A549 (cell line): ENCODE measurements around the gene CDA.

Source experiments
- CHD4 ChIP-seq: fragments of 200-600 bp; sonication (generic); IDR thresholded peaks from 2 replicates; pipeline ENCODE4 v1.6.1; 2016; ENCODE audit warnings: antibody characterized with exemption, mild to moderate bottlenecking, borderline replicate concordance
- CTCF ChIP-seq: fragments of >200 bp; sonication (Bioruptor Twin); formaldehyde crosslinking; IDR thresholded peaks from 3 replicates; pipeline ENCODE4 v1.5.1; 2016
- EP300 ChIP-seq, 2 experiments: fragments of >200 bp; sonication (Bioruptor Twin); formaldehyde crosslinking; IDR thresholded peaks; 2 replicates in 1 of 2; 3 replicates in 1 of 2; pipeline ENCODE4 v1.6.1; 2016 to 2017
- HES2 ChIP-seq: fragments of >200 bp; sonication (Bioruptor Twin); formaldehyde crosslinking; IDR thresholded peaks from 2 replicates; pipeline ENCODE4 v1.6.1; 2016
- POLR2A ChIP-seq: IDR thresholded peaks from 2 replicates; pipeline ENCODE4 v1.6.1; 2012; ENCODE audit warnings: mild to moderate bottlenecking, low read length
- ZFP36 ChIP-seq: fragments of 450-650 bp; IDR thresholded peaks from 2 replicates; pipeline ENCODE4 v1.6.1; 2014; ENCODE audit warnings: borderline replicate concordance; ENCODE audit not compliant: partially characterized antibody
- TF ChIP-seq, protein P1 (sequence below): fragments of 200-600 bp; sonication (generic); IDR thresholded peaks from 2 replicates; pipeline ENCODE4 v1.6.1; 2016; ENCODE audit warnings: antibody characterized with exemption, mild to moderate bottlenecking, moderate library complexity
- TF ChIP-seq, protein P2 (sequence below): IDR thresholded peaks from 2 replicates; pipeline ENCODE4 v1.6.1; 2012

GRCh38 chr1:20665726-20666125 lies 76.8 kb downstream of the CDA start:
- TF ChIP-seq, protein P1, sequence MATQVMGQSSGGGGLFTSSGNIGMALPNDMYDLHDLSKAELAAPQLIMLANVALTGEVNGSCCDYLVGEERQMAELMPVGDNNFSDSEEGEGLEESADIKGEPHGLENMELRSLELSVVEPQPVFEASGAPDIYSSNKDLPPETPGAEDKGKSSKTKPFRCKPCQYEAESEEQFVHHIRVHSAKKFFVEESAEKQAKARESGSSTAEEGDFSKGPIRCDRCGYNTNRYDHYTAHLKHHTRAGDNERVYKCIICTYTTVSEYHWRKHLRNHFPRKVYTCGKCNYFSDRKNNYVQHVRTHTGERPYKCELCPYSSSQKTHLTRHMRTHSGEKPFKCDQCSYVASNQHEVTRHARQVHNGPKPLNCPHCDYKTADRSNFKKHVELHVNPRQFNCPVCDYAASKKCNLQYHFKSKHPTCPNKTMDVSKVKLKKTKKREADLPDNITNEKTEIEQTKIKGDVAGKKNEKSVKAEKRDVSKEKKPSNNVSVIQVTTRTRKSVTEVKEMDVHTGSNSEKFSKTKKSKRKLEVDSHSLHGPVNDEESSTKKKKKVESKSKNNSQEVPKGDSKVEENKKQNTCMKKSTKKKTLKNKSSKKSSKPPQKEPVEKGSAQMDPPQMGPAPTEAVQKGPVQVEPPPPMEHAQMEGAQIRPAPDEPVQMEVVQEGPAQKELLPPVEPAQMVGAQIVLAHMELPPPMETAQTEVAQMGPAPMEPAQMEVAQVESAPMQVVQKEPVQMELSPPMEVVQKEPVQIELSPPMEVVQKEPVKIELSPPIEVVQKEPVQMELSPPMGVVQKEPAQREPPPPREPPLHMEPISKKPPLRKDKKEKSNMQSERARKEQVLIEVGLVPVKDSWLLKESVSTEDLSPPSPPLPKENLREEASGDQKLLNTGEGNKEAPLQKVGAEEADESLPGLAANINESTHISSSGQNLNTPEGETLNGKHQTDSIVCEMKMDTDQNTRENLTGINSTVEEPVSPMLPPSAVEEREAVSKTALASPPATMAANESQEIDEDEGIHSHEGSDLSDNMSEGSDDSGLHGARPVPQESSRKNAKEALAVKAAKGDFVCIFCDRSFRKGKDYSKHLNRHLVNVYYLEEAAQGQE: no peak
- TF ChIP-seq, protein P2, sequence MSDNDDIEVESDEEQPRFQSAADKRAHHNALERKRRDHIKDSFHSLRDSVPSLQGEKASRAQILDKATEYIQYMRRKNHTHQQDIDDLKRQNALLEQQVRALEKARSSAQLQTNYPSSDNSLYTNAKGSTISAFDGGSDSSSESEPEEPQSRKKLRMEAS: no peak
- TF ChIP-seq POLR2A: no peak
- no peak for TF ChIP-seq CTCF
- no peak for TF ChIP-seq CHD4
- no peak for TF ChIP-seq ZFP36
- TF ChIP-seq EP300 (IDR thresholded peaks at IDR 0.05): no peak
- TF ChIP-seq HES2: no peak
